ENCODE results near the gene WWOX.

Gene WWOX

DNA sequence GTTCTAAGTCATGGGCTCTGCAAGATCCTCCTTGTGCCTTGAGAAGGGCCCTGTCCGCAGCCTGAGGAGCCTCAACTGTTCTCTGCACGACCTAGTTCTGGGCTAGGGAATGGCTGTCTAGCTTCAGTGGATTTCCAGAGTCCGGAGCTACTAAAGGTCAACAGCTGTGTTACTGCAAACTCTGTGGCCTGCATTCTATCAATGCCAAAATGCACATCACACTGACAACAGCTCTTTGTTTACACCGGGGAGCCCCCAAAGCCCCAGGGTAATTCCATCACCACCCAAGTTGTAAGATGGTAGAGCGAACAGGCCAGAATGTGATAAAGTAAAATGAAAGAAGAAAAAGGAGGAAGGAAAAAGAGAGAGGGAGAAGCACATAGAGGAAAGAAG lies 890.9 kb downstream of the WWOX start:
- no peak for DNase-seq (ENCODE audit: low read depth in 2 of 2)

DNA sequence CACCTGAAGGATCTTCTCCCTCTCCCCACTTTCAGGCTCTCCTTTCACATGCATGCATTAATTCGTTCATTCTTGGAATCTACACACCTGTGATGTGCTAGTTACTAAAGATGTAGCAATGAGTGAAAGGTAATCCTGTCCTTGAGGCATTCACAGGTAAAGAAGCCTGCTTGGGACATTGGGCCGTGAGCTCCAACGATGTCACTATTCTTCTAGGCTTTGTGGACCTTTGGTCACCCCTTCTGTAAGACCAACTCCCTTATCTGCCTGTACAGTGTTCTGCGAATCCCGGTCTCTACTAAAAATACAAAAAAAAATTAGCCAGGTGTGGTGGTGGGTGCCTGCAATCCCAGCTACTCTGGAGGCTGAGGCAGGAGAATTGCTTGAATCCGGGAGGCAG lies 892.5 kb downstream of the WWOX start:
- no peak for DNase-seq (ENCODE audit: low read depth in 2 of 2)

DNA sequence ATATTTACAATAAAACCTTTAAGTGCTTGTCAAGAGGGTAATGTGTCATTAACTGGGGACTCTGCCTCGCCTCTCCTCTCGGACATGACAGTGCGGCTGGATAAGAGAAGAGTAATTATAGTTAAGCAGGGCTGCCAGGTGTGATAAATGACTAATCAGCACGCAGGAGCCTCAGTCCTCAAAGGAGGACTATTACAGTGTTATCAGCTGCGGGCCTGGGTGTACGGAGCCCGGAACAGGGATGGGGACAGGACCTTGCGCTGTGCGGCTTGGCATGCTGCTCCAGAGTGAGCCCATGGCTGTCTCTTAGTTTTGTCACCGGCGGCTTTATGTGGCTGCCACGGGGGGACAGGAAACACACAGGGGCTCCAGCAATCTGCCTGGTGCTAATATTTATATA lies 893.9 kb downstream of the WWOX start:
- DNase-seq (ENCODE audit: low read depth in 2 of 2): no peak

DNA sequence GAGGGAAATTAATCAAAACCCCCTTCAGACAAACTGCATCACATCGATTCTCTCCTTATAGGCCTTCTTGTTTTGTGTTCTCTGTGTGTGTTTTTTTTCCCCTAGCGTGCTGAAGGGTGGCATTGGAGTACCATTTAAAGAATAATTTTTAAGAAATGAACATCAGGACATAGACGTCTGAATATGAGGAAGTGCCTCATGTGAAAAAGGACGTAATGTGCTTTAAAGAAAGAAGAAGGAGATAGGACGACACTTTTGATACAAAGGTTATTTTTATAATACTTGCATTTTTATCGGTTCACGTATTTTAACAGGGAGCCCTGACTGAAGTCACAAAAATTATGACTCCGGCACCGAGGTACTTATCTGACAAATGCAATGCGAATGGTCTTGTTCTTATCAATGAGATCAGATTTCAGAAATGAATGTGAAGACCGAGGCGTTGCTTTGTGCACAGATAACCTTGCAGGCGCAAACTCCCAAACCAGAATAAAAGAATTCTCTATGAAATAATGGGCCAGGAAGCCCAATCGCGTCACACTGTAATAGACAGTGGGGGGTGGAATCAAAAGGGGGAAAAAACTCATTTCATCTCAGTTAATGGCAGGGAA lies 894.8 kb downstream of the WWOX start:
- no peak for DNase-seq (ENCODE audit: low read depth in 2 of 2)

DNA sequence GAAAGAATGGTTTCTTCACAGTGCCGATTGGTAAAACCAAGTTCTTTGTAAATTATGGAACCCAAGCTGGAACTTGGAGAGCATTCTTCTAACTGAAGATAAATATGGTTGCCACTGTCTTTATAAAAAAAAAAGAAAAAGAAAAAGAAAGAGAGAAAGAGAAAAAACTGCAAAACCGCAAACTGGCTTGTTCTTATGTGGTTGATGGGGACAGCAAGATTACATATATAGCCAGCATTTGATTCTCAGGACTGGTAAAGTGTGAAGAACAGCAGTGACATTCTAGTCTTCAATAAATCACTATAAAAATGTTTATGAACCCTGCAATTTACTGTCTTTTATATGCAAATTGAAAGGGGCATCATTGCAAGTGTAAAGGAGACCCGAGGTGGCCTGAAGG lies 896.0 kb downstream of the WWOX start:
- no peak for DNase-seq (ENCODE audit: low read depth in 2 of 2)

DNA sequence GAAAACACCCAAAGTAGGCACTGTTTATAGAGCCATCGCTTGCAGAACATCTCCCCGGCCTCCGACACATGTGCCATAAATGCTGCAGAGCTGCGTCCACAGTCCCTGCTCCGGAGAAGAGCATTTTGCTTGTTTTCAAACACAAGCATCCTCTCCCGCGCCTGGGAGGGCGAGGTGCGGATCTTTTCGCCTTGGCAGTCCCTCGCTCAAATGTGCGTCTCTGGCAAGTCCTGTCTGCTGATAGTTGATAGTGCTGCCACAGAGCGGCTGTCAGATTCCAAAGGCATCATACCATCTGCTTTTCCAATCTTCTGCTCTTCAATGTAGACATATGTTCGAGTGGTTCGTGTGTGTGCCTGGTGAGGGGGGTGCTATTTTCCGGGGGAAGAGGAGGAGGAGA lies 897.3 kb downstream of the WWOX start:
- no peak for DNase-seq (ENCODE audit: low read depth in 2 of 2)

DNA sequence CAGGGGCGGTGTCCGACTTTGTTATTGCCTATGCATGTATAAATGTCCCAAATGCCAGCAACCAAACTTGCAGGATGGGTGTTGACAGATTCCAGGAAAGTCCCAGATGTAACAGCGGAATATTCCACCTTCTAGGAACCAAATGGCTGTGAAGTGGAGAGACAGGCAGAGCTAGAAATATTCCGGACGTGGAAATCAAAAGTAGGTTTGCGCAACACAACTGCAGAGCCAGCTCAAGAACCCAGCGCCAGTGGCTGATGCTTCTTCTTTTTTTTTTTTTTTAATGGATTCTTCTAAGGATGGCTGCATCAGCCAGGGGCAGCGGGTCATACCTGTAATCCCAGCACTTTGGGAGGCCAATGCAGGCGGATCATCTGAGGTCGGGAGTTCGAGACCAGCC lies 899.4 kb downstream of the WWOX start:
- DNase-seq (ENCODE audit: low read depth in 2 of 2): no peak

DNA sequence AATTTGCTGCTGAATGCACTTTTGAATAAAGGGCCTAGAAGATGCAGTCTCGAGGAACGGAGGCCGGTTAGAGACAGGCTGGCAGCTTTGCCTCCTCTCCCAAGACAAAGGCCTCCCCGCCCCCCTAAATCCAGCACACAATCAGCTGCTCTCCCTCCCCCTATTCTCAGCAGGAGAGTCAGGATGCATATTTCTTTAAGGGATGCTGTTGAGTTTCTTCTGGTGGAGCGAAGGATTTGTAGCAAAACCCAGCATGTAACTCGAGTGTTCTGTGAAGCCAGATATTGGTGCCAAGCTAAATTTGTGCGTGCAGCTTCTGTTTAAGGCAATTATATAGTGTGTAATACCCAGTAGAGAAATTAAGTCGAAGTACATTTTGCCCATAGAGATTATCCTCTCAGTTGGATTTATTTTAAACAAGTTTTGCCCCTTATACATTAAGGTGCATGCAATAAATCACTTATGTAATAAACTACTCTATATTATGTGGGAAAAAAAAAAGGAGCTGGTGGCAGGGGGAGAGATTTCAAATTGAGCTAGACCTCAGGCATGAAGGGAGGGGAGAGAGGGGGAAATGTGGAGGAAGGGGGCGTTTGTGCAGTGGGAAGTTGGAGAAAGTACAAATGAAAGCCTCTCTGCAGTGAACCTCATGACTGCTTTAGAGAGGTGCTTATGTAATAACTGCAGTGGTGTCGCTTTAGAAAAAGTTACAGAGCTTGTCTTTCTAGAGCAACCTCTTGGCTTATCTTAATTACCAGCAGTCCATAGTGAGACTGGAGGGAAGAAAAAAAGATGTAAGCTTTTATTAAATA lies 901.9 kb downstream of the WWOX start:
- no peak for DNase-seq (ENCODE audit: low read depth in 2 of 2)

DNA sequence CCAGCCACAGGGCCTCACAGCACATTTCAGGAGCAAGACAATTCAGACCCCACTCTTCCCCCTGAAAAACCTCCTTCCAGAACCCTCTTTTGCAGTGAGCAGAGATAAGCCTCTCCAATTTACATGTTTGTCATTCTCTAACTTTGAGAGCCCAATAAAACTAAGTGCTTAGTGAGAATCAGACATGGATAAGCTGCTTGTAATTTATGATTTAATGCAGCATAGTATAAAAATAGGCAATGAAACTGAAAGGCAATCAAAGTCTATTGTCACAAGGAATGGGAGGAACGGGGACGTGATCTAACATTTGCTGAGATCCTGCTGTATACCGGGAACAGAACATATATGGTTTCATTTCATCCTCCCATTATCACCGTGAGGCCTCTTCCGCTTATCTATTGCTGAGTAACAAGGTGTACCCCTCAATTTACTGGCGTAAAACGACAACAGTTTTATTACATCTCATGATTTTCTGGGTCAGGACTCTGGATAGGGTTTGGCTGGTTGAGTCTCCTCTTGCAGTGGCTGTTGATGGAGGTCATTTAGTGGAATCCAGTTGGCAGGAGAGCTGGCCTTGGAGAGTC lies 903.7 kb downstream of the WWOX start:
- no peak for DNase-seq (ENCODE audit: low read depth in 2 of 2)

DNA sequence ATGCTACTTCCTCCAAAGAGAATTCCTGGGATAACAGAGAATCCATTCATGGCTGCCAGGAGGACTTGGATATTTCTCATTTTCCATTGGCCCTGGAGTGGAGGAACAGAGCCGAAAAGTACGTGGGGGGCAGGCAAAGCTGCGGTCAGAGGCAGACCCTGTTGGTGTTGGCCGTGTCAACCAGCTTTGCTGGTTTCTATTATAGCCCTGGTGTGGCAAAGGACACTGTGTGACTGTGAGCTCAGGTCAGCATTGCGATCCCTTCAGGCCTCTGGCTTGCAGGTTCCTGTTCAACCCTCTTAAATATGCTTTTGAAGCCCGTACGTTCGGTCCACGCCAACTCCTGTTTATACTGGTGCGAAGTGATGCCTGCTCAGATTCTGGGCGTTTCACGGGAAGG lies 904.9 kb downstream of the WWOX start:
- DNase-seq (ENCODE audit: low read depth in 2 of 2): no peak

DNA sequence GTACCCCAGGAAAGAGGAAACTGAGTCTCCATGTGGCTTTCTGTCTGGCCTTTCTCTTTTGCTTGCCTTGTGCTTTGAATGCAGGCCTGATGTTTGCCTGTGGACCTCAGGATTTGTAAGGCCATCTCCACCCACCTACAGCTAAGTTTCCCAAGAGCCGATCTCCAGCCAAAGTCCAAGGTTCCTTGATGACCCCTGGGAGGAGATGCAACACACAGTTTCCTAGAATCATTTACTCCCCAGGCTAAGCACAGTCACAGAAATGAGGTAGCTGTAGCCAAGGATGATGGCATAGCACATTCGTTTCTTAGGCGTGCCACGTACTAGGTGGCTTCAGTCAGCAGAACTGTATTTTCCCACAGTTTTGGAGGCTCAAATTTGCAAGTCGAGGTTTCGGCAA lies 905.6 kb downstream of the WWOX start:
- no peak for DNase-seq (ENCODE audit: low read depth in 2 of 2)

DNA sequence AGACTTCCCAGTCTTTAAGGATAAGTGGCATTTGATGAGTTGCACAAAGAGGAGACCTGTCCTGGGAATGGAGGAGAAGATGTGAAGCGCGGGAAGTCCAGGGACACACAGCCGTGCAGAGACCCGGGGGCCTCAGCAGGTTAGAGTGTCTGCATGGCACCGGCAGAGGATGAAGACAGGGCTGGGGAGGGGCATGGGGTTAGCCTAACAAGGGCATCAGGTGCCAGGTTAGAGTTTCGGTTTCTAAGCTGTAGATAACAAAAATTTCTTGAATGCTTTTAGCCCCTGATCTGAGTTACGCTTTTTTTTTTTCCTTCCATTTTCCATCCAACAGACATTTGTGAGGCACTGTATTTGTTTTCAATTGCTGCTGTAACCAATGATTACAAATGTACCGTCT lies 906.8 kb downstream of the WWOX start:
- no peak for DNase-seq (ENCODE audit: low read depth in 2 of 2)

DNA sequence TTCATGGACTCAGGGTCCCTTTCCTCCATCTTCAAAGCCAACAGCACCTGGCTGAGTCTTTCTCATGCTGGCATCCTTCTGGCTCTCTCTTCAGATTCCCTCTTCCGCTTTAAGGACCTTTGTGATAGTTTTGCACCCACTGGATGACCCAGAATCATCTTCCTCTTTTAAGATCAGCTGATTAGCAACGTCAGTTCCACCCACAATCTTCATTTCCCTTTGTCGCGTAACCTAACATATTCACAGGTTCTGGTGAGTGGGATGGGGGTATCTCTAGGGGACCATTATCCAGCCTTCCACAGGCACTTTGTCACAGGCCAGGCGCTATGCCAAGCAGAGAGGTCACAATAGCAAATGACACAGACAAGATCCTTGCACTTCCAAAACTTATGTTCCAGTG lies 907.3 kb downstream of the WWOX start:
- no peak for DNase-seq (ENCODE audit: low read depth in 2 of 2)

DNA sequence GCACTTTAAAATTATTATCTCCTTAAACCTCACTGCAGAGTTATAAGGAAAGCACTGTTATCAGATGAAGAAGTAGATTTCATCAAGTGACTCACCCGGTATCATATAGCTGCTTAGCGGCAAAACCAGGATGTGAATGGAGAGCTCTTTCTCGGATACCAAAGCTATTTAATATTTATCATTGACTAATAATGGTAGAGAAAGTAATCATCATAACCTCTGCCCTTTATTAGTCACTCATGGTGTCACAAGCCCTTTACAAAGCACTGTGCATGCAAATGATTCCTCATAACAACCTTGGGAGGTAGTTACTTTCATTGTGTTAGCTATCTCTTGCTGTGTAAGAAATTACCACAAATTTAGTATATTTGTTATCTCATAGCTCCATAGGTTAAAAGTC lies 908.2 kb downstream of the WWOX start:
- no peak for DNase-seq (ENCODE audit: low read depth in 2 of 2)

DNA sequence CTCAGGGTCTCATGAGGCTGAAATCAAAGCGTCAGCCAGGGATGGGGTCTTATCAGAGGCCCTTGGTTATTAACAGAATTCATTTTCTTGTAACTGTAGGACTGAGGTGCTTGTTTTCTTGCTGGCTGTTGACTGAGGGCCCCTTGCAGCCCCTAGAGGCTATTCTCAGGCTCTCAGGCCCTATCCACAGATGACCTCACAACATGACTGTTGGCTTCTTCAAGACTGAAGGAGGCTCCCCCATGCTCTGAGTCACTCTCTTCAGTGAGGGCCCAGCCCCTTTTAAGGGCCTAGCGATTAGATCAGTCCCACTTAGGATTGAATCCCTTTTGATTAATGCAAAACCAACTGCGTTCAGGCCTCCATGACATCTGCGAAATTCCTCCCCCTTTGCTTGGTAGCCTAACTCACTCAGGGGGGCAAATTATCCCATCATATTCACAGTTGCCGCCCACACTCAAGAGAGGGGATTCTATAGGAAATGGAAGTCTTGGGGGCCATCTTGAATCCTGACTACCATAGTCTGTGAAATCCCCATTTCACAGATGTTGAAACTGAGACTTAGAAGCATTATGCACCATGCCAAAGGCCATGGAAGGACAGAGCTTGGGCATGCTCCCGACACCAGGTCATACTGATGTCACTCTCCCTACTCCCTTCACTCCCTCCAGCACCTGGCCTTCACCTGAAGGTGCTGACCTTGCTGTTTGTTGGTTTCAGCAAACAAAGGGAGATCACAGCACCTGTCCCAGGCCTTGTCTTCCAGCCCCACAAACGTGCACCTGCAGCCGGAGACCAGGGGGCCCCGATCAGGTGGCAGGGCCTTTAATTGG lies 908.8 kb downstream of the WWOX start:
- no peak for DNase-seq (ENCODE audit: low read depth in 2 of 2)

DNA sequence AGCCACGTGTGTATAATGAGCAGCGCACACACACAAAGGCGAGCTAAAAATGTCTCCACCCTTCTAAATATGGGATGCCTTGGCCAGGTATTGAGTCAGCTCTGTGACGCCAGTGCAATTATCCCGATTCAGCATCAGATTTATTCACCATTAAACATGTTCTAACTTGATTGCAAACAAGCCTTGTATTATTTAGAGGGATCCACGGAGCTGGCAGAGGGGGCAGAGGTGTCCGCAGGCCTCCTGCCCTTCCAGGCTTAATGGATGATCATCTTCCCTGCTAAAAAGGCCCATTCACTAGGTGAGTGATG lies 909.4 kb downstream of the WWOX start:
- DNase-seq (ENCODE audit: low read depth in 2 of 2): no peak

DNA sequence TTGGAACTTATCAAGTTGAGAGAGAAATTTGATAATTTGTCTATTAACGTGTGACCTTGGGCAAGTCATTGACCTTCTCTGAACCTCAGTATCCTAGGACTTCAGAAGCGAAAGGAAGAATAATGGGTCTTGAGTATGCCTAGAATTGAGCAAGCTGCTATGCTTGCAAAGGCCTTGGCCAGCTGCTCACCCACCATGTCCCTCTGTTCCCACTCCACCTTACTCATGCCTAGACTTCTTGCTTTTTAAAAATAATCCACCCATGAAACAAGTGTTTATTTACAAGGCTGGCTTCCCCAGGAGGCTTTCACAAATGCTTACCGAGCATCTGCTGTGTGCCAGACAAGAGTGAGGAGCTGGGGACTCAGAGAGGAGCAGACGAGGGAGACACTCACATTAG lies 910.4 kb downstream of the WWOX start:
- no peak for DNase-seq (ENCODE audit: low read depth in 2 of 2)

DNA sequence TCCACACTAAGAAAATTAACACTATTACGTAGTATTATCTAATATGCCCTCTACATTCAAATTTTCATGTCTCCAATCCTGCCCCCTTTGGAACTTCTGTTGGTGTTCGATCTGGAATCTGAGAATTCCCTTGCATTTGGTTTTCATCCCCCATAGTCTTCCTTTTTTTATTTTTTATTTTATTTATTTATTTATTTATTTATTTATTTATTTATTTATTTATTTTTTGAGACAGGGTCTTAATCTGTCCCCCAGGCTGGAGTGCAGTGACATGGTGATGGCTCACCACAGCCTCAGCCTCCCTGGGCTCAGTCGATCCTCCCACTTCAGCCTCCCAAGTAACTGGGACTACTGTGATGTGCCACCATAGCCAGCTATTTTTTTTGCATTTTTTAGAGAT lies 911.8 kb downstream of the WWOX start:
- no peak for DNase-seq (ENCODE audit: low read depth in 2 of 2)

DNA sequence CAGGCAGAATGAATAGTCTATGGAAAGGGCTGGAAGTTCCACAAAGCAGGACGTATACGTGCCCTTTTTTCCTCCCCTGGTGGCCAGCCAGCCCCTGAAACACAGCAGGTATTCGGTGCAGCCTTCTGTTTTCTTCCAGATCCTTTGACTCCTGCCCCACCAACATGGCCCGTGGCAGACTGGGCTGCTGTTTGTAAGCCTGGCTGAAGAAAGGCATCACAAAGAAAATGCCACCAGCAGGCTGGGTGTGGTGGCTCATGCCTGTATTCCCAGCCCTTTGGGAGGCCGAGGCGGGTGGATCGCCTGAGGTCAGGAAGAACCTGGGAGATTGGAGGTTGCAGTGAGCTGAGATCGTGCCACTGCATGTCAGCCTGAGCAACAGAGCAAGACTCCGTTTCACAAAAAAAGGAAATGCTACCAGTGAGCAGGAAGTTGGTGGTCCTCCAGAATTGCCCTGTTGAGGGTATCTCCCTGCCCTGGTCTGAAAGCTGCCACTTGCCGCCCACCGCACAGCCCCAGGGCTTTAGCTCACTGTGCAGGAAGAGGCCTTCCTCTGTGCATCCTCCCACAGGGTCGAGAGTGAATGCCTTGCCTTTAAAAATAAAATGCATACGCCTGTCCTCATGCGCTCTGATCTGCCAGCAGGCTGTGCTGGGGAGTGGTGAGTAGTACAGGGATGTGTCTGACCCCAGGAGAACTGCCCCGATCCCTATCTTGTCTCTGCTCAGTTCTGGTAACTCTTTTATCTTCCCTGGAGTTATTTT lies 913.4 kb downstream of the WWOX start:
- DNase-seq (ENCODE audit: low read depth in 2 of 2): no peak

DNA sequence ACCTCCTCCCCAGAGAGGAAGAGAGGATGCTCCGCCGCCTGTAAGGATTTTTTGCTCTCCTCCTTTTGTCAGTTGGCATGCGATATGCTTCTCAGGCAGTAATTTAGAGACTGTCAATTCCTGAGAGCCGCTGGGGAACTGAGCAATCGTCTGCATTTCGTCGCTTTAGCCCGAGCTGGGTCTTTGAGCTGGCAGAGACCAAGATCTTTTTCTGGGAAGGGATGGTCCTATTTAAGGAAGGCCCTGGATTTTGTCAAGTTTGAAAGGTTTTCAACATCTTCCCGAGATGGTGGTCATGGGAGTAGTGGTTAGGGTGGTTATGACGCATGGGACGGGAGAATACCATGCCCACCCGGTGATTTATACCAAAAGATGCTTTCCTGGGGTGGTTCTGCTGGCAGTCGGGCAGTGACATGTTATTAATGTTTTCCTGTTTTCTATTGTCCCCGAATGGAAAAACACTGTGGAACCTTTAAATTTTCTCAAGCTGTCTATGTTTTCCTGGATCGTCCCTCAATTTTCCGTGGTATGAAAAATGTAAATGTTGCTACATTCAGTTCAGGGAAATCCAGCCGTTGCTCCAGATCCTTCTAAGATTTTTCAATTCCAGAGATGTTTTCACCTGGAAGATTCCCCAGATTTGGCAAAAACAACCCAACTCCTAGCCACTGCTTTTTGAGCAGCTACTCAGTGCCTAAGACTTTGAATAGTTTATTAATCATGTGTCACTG lies 914.6 kb downstream of the WWOX start:
- DNase-seq (ENCODE audit: low read depth in 2 of 2): no peak
